H1 (cell line): ENCODE data around the gene KRTAP9-7. TPM values are rescaled to one million over a fixed set of nuclear protein-coding genes. Genes with fewer than 3 reads are reported as not detected.

ENCODE experiments used
- CTCF ChIA-PET: fragments of 300-600 bp; sonication (Branson Sonifier 250); formaldehyde crosslinking; loops from one replicate; lab custom pipeline; 2021; ENCODE audit not compliant: partially characterized antibody; lab: Charles Lee
- POLR2A ChIA-PET: fragments of 300-600 bp; sonication (Branson Sonifier 250); formaldehyde crosslinking; loops from one replicate; lab custom pipeline; 2021; ENCODE audit warnings: inconsistent platforms; ENCODE audit not compliant: partially characterized antibody; lab: Charles Lee
- DNase-seq, 2 experiments: peaks; one replicate each; pipeline versions ENCODE4 v3.0.0 to v3.0.0-alpha.2; 2010 to 2022; ENCODE audit warnings: low spot score in 2 of 2, low read depth in 1 of 2, mixed read lengths in 1 of 2
- FAIRE-seq: peaks from 2 replicates; lab custom pipeline; 2011; peaks lifted over from hg19 to GRCh38; lab: Jason Lieb, UNC
- H2AFZ ChIP-seq: 2 replicates; pipeline ENCODE4 v1.8.1; 2012; ENCODE audit warnings: low read length, inconsistent platforms
- H2AK5ac ChIP-seq: 2 replicates; pipeline ENCODE4 v1.6.1; 2013; ENCODE audit warnings: low read depth, low read length
- H2BK120ac ChIP-seq: replicated peaks from 2 replicates; pipeline ENCODE3; 2013; ENCODE audit warnings: low read depth, low read length, inconsistent platforms
- H2BK12ac ChIP-seq: 2 replicates; pipeline ENCODE4 v1.6.1; 2013; ENCODE audit warnings: low read depth, low read length
- H2BK15ac ChIP-seq: 2 replicates; pipeline ENCODE4 v1.6.1; 2013; ENCODE audit warnings: low read length
- H2BK20ac ChIP-seq: 2 replicates; pipeline ENCODE4 v1.6.1; 2013; ENCODE audit warnings: low read length
- H2BK5ac ChIP-seq: 2 replicates; pipeline ENCODE4 v1.6.1; 2013; ENCODE audit warnings: low read depth, low read length
- H3K14ac ChIP-seq: 2 replicates; pipeline ENCODE4 v1.6.1; 2013; ENCODE audit warnings: inconsistent platforms; ENCODE audit not compliant: insufficient read length
- H3K18ac ChIP-seq: 2 replicates; pipeline ENCODE4 v1.6.1; 2013; ENCODE audit warnings: low read length; ENCODE audit errors: extremely low read depth
- H3K23ac ChIP-seq: 2 replicates; pipeline ENCODE4 v1.6.1; 2013; ENCODE audit warnings: inconsistent platforms; ENCODE audit not compliant: insufficient read length
- H3K23me2 ChIP-seq: 2 replicates; pipeline ENCODE4 v1.6.1; 2013; ENCODE audit warnings: low read depth, low read length
- H3K27ac ChIP-seq: 2 replicates; pipeline ENCODE4 v1.6.1; 2011; ENCODE audit warnings: low read depth, low read length, inconsistent platforms
- H3K27me3 ChIP-seq, 4 experiments: replicated peaks in 1 of 4; 1 replicate in 1 of 4; 2 replicates in 3 of 4; pipeline versions ENCODE4 v1.6.1 to v1.8.1; 2011 to 2013; ENCODE audit warnings: low read length in 3 of 4, mild to moderate bottlenecking in 3 of 4, inconsistent platforms in 2 of 4, mixed read lengths in 2 of 4, moderate library complexity in 1 of 4; ENCODE audit not compliant: control insufficient read depth in 3 of 4, insufficient read depth in 3 of 4; ENCODE audit errors: extremely low read depth in 1 of 4
- H3K36me3 ChIP-seq, 4 experiments: 2 replicates each; pipeline versions ENCODE4 v1.6.1 to v1.8.1; 2011 to 2013; ENCODE audit warnings: mild to moderate bottlenecking in 4 of 4, low read length in 3 of 4, moderate library complexity in 2 of 4, control low read depth in 1 of 4, inconsistent platforms in 1 of 4; ENCODE audit not compliant: insufficient read depth in 4 of 4, control insufficient read depth in 2 of 4
- H3K4ac ChIP-seq: replicated peaks from 2 replicates; pipeline ENCODE3; 2013; ENCODE audit warnings: low read length, low read depth, mixed read lengths, inconsistent platforms; ENCODE audit not compliant: insufficient read length
- H3K4me1 ChIP-seq, 4 experiments: replicated peaks in 1 of 4; 1 replicate in 1 of 4; 2 replicates in 3 of 4; pipeline versions ENCODE4 v1.6.1 to v1.8.1; 2011 to 2013; ENCODE audit warnings: low read length in 3 of 4, inconsistent platforms in 2 of 4, mixed read lengths in 1 of 4; ENCODE audit not compliant: insufficient read depth in 4 of 4, control insufficient read depth in 3 of 4
- H3K4me2 ChIP-seq, 2 experiments: 2 replicates each; pipeline versions ENCODE4 v1.6.1 to v1.8.1; 2011 to 2013; ENCODE audit warnings: low read depth in 2 of 2, low read length in 2 of 2, control low read depth in 1 of 2, inconsistent platforms in 1 of 2, mild to moderate bottlenecking in 1 of 2; ENCODE audit not compliant: insufficient read depth in 1 of 2
- H3K4me3 ChIP-seq, 4 experiments: fragments of 200-600, 300-600 bp in 1 of 4; sonication (generic), shearing (Covaris generic), sonication (Bioruptor Twin) in 1 of 4; 2 replicates each; pipeline versions ENCODE4 v1.5.1 to v1.8.1; 2011 to 2016; ENCODE audit warnings: low read length in 4 of 4, low read depth in 3 of 4, control low read depth in 2 of 4, inconsistent platforms in 2 of 4, mild to moderate bottlenecking in 2 of 4, mixed read lengths in 1 of 4, moderate library complexity in 1 of 4; ENCODE audit not compliant: insufficient read depth in 2 of 4; ENCODE audit errors: extremely low read depth in 1 of 4
- H3K56ac ChIP-seq: replicated peaks from 2 replicates; pipeline ENCODE3; 2013; ENCODE audit warnings: low read depth, mild to moderate bottlenecking, mixed read lengths, low read length, inconsistent platforms; ENCODE audit not compliant: insufficient read length
- H3K79me1 ChIP-seq: 2 replicates; pipeline ENCODE4 v1.6.1; 2013; ENCODE audit warnings: low read depth, low read length, control low read depth
- H3K79me2 ChIP-seq, 2 experiments: 2 replicates each; pipeline versions ENCODE4 v1.6.1 to v1.8.1; 2012 to 2013; ENCODE audit warnings: low read length in 2 of 2, mild to moderate bottlenecking in 2 of 2, inconsistent platforms in 1 of 2; ENCODE audit not compliant: insufficient read depth in 2 of 2, control insufficient read depth in 1 of 2
- H3K9ac ChIP-seq, 4 experiments: replicated peaks in 1 of 4; 1 replicate in 1 of 4; 2 replicates in 3 of 4; pipeline versions ENCODE4 v1.6.1 to v1.8.1; 2011 to 2013; ENCODE audit warnings: low read depth in 3 of 4, low read length in 3 of 4, control low read depth in 2 of 4, mild to moderate bottlenecking in 2 of 4, moderate library complexity in 2 of 4, inconsistent platforms in 1 of 4; ENCODE audit errors: extremely low read depth in 1 of 4
- H3K9me3 ChIP-seq, 2 experiments: 2 replicates each; pipeline versions ENCODE4 v1.6.1 to v1.8.1; 2012 to 2013; ENCODE audit warnings: mild to moderate bottlenecking in 2 of 2, moderate library complexity in 2 of 2, control low read depth in 1 of 2, inconsistent platforms in 1 of 2, low read depth in 1 of 2, low read length in 1 of 2, mixed read lengths in 1 of 2; ENCODE audit not compliant: insufficient read depth in 2 of 2
- H4K20me1 ChIP-seq, 2 experiments: replicated peaks in 1 of 2; 2 replicates each; pipeline versions ENCODE3 to v1.8.1; 2011 to 2013; ENCODE audit warnings: inconsistent platforms in 2 of 2, low read length in 2 of 2, mild to moderate bottlenecking in 1 of 2; ENCODE audit not compliant: insufficient read depth in 2 of 2, control insufficient read depth in 1 of 2
- H4K5ac ChIP-seq: 2 replicates; pipeline ENCODE4 v1.6.1; 2013; ENCODE audit warnings: low read length, low read depth, mixed read lengths, inconsistent platforms; ENCODE audit not compliant: insufficient read length
- H4K8ac ChIP-seq: 2 replicates; pipeline ENCODE4 v1.8.0; 2013; ENCODE audit warnings: mild to moderate bottlenecking, moderate library complexity, low read length, inconsistent platforms; ENCODE audit not compliant: insufficient read depth; ENCODE audit errors: extremely low read depth
- H4K91ac ChIP-seq: replicated peaks from 2 replicates; pipeline ENCODE3; 2013; ENCODE audit warnings: low read length, mixed read lengths, inconsistent platforms; ENCODE audit not compliant: insufficient read length
- ATF2 ChIP-seq: IDR thresholded peaks from 2 replicates; pipeline ENCODE4 v1.6.1; 2012; ENCODE audit warnings: low read length, inconsistent platforms
- HDAC2 ChIP-seq, 2 experiments: fragments of 300-600 bp in 1 of 2; sonication (generic) in 1 of 2; IDR thresholded peaks; 2 replicates each; pipeline ENCODE4 v1.6.1; 2011 to 2012; ENCODE audit warnings: low read depth in 2 of 2, low read length in 2 of 2, mild to moderate bottlenecking in 2 of 2, moderate library complexity in 2 of 2, borderline replicate concordance in 1 of 2, inconsistent platforms in 1 of 2
- PHF8 ChIP-seq: fragments of 200-600 bp; sonication (generic); conservative IDR thresholded peaks from 2 replicates; pipeline ENCODE4 v1.7.1; 2012; ENCODE audit warnings: low read depth, mild to moderate bottlenecking, inconsistent platforms, low read length, moderate library complexity
- RFX5 ChIP-seq: IDR thresholded peaks from 2 replicates; pipeline ENCODE4 v1.6.1; 2011; ENCODE audit warnings: low read depth, low read length, improper control_type of control experiment, borderline replicate concordance
- SIN3A ChIP-seq, 2 experiments: IDR thresholded peaks in 1 of 2; conservative IDR thresholded peaks in 1 of 2; 2 replicates each; pipeline ENCODE4 v1.6.1; 2011 to 2012; ENCODE audit warnings: low read length in 2 of 2, improper control_type of control experiment in 1 of 2, low read depth in 1 of 2, mild to moderate bottlenecking in 1 of 2
- SP2 ChIP-seq: IDR thresholded peaks from 2 replicates; pipeline ENCODE4 v1.6.1; 2012; ENCODE audit warnings: mild to moderate bottlenecking, low read length, inconsistent platforms
- WGBS, 2 experiments: shearing (Covaris generic) in 1 of 2; methylation state at CpG; one replicate each; pipeline versions ENCODE4 v1.1.6 to v1.1.7; 2013 to 2015; ENCODE audit warnings: low lambda C conversion rate in 2 of 2, mixed read lengths in 2 of 2, inconsistent platforms in 1 of 2, low coverage in 1 of 2, missing lambda C conversion rate in 1 of 2; ENCODE audit not compliant: insufficient replicate concordance in 2 of 2, insufficient coverage in 1 of 2, insufficient read length in 1 of 2; ENCODE audit errors: extremely low coverage in 1 of 2, missing lambda C conversion rate in 1 of 2; 5-methylcytosine and 5-hydroxymethylcytosine counted together
- polyA plus RNA-seq, 7 experiments: library from polyadenylated mRNA; depleted of rRNA in 3 of 7; stranded (reverse) in 5 of 7; unstranded in 2 of 7; fragments of >200 nt in 5 of 7; fragments of 200-250 nt in 2 of 7; gene quantifications; 1 replicate in 5 of 7; 2 replicates in 1 of 7; 4 replicates in 1 of 7; pipeline versions ENCODE4 v1.2.1 to v1.2.3, GENCODE V29; 2011 to 2013; ENCODE audit warnings: missing spikeins in 2 of 7, mixed read lengths in 2 of 7
- total RNA-seq: library from RNA; stranded (reverse); fragmentation: NEBNext Ultra II Directional; extraction: Animal tissue kit (Norgen Biotek cat#: 25700); gene quantifications from 2 replicates; pipeline ENCODE4 v1.2.1, GENCODE V29; 2021

KRTAP9-7 gene
- total and polyA plus RNA-seq, 2 of the 8 experiments (the other 6 are each of a cell fraction or from before 2014, with no cell fraction given), result not detected

- Histone ChIP-seq H3K79me1 (no peaks in the 10 kb centered on the region), H4K91ac (no peak overlapping the region), H3K4me1 (no peaks in the 10 kb centered on the region; a peak in 1 of 7 replicates), H3K56ac (no peak overlapping the region), H3K9me3 (no peaks in the 10 kb centered on the region), H3K14ac (no peak overlapping the region), H2BK20ac (no peak overlapping the region), H3K79me2 (no peaks in the 10 kb centered on the region), H4K5ac (no peak overlapping the region), H3K9ac (no peak overlapping the region), H2BK12ac (no peak overlapping the region), H3K4me3 (no peak overlapping the region), H2BK15ac (no peak overlapping the region), H3K23ac (no peak overlapping the region), H3K4ac (no peak overlapping the region), H3K36me3 (no peaks in the 10 kb centered on the region), H4K8ac (no peak overlapping the region), H4K20me1 (no peaks in the 10 kb centered on the region), H2BK5ac (no peak overlapping the region), H3K18ac (no peak overlapping the region), H3K27me3 (no peaks in the 10 kb centered on the region; a peak in 1 of 7 replicates), H2AK5ac (no peak overlapping the region), H2AFZ (no peak overlapping the region), H3K23me2 (no peaks in the 10 kb centered on the region; the same call in 1 of the 2 replicates), H3K27ac (no peak overlapping the region), H3K4me2 (no peak overlapping the region), H2BK120ac (no peak overlapping the region)
- FAIRE-seq, result no peak
- DNase-seq, result no peak
- ChIA-PET POLR2A (no interaction called here), CTCF (no interaction called here)
- TF ChIP-seq RFX5 (no peak), SIN3A (conservative IDR thresholded peaks at IDR 0.05 in 1 of 2, IDR thresholded peaks at IDR 0.05 in 1 of 2; ENCODE audit: low read depth in 1 of 2, low read length in 2 of 2) (no peak), PHF8 (no peak), ATF2 (no peak), SP2 (no peak), HDAC2 (IDR thresholded peaks at IDR 0.05; ENCODE audit: borderline replicate concordance in 1 of 2, low read depth in 2 of 2, low read length in 2 of 2) (no peak)
- WGBS, 2 experiments, result 100% methylated on average over 1 of the region's 1 CpG; no CpG with 5 or more reads in 1 of the 2 experiments
These were observed 19.2 kb upstream of the KRTAP9-7 start for GRCh38 chr17:41256291-41256685.
